Measurements from ENCODE around the gene SFRP2. TPM values are rescaled to one million over a fixed set of nuclear protein-coding genes. Genes with fewer than 3 reads are reported as not detected.

Gene SFRP2, protein sequence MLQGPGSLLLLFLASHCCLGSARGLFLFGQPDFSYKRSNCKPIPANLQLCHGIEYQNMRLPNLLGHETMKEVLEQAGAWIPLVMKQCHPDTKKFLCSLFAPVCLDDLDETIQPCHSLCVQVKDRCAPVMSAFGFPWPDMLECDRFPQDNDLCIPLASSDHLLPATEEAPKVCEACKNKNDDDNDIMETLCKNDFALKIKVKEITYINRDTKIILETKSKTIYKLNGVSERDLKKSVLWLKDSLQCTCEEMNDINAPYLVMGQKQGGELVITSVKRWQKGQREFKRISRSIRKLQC
- 1.4 TPM in 1 of 2 replicates, not detected in the other for total RNA-seq

GRCh38 chr4:153788413-153789276 lies at the start of gene SFRP2:
Gene SFRP2, minus strand, starts transcription at chr4:153789083. Its CDS starts 248 bp downstream, at chr4:153788835.

GRCh38 chr4:153759407-153760316 lies 29.2 kb downstream of the SFRP2 start, which contains the start of gene RNF175:
Gene RNF175, minus strand, starts transcription at chr4:153760024. Its CDS starts 162 bp downstream, at chr4:153759862.

Other genes with a start within 250 kb of the SFRP2 start
- gene TLR2, start 104.8 kb downstream of the SFRP2 start, total RNA-seq: 0.22 and 0.29 TPM in 2 replicates
- gene RNF175, start 29.1 kb downstream of the SFRP2 start, total RNA-seq: not detected in 2 replicates

Data from placental pericyte (primary cell).